PC-9 (cell line): Measurements from ENCODE around the gene IDI1. TPM values are rescaled to one million over a fixed set of nuclear protein-coding genes. Genes with fewer than 3 reads are reported as not detected.

ENCODE experiments used
- BruUV-seq: library from RNA; stranded (reverse); fragments of 400-500 nt; replicated peaks from 2 replicates; lab custom pipeline; 2021; lab: Mats Ljungman, UMichigan
- CTCF ChIA-PET: fragments of 300-600 bp; sonication (Branson Sonifier 250); formaldehyde crosslinking; loops from one replicate; lab custom pipeline; 2022; ENCODE audit warnings: antibody characterized with exemption; lab: Charles Lee
- POLR2A ChIA-PET: fragments of 300-600 bp; sonication (Branson Sonifier 250); formaldehyde crosslinking; loops from one replicate; lab custom pipeline; 2022; ENCODE audit warnings: antibody characterized with exemption; ENCODE audit not compliant: unreplicated experiment; lab: Charles Lee
- DNase-seq, 2 experiments: peaks; one replicate each; pipeline versions ENCODE4 v3.0.0 to v3.0.0-alpha.2; 2015 to 2022; ENCODE audit warnings: mixed read lengths in 1 of 2
- H2AFZ ChIP-seq: fragments of 200-600 bp; sonication (generic); 2 replicates; pipeline ENCODE4 v1.8.1; 2017; ENCODE audit warnings: antibody characterized with exemption
- H3F3A ChIP-seq: fragments of 200-600 bp; sonication (generic); 2 replicates; pipeline ENCODE4 v1.8.1; 2017; ENCODE audit warnings: antibody characterized with exemption, mild to moderate bottlenecking, low read depth; ENCODE audit not compliant: insufficient read depth
- H3K27ac ChIP-seq: fragments of 200-600 bp; sonication (generic); 2 replicates; pipeline ENCODE4 v1.6.1; 2016; ENCODE audit warnings: mixed run types
- H3K27me3 ChIP-seq: fragments of 200-600 bp; sonication (generic); 2 replicates; pipeline ENCODE4 v1.6.1; 2016; ENCODE audit warnings: low read depth, mixed run types; ENCODE audit not compliant: insufficient read depth
- H3K36me3 ChIP-seq: fragments of 200-600 bp; sonication (generic); 2 replicates; pipeline ENCODE4 v1.6.1; 2016; ENCODE audit warnings: low read depth, mixed run types
- H3K4me1 ChIP-seq: fragments of 200-600 bp; sonication (generic); replicated peaks from 2 replicates; pipeline ENCODE4 v1.6.1; 2016; ENCODE audit warnings: mixed run types; ENCODE audit not compliant: insufficient read depth
- H3K4me2 ChIP-seq: fragments of 200-600 bp; sonication (generic); 2 replicates; pipeline ENCODE4 v1.6.1; 2017; ENCODE audit warnings: mixed run types
- H3K4me3 ChIP-seq: fragments of 200-600 bp; sonication (generic); 2 replicates; pipeline ENCODE4 v1.6.1; 2016; ENCODE audit warnings: mixed run types
- H3K79me2 ChIP-seq: fragments of 200-600 bp; sonication (generic); 2 replicates; pipeline ENCODE4 v1.6.1; 2017; ENCODE audit warnings: low read depth, mixed run types
- H3K9me2 ChIP-seq: fragments of 200-600 bp; sonication (generic); 2 replicates; pipeline ENCODE4 v1.8.1; 2017; ENCODE audit warnings: mild to moderate bottlenecking; ENCODE audit not compliant: insufficient read depth
- H3K9me3 ChIP-seq: fragments of 200-600 bp; sonication (generic); 2 replicates; pipeline ENCODE4 v1.8.1; 2016; ENCODE audit warnings: low read depth; ENCODE audit not compliant: insufficient read depth
- H4K20me1 ChIP-seq: fragments of 200-600 bp; sonication (generic); 2 replicates; pipeline ENCODE4 v1.8.1; 2017; ENCODE audit not compliant: insufficient read depth
- EZH2 ChIP-seq: fragments of 200-600 bp; sonication (generic); IDR thresholded peaks from 2 replicates; pipeline ENCODE4 v1.8.0; 2017; ENCODE audit warnings: antibody characterized with exemption, low read depth
- intact Hi-C: fragments of 100-400 bp; cut with micrococcal nuclease; formaldehyde crosslinking; loops from one replicate; pipeline ENCODE4 v1.10.0; 2022; ENCODE audit not compliant: unreplicated experiment
- total RNA-seq: library from RNA; stranded (reverse); gene quantifications from 2 replicates; pipeline ENCODE4 v1.2.3, GENCODE V29; 2021
- TF ChIP-seq, protein P1 (sequence below): fragments of 200-600 bp; sonication (generic); conservative IDR thresholded peaks from 2 replicates; pipeline ENCODE4 v1.6.1; 2017; ENCODE audit warnings: mixed run types, antibody characterized with exemption, mild to moderate bottlenecking, moderate library complexity

The IDI1 gene
- total RNA-seq, 1 experiment from 2014 or later, result 57.7 TPM

DNA sequence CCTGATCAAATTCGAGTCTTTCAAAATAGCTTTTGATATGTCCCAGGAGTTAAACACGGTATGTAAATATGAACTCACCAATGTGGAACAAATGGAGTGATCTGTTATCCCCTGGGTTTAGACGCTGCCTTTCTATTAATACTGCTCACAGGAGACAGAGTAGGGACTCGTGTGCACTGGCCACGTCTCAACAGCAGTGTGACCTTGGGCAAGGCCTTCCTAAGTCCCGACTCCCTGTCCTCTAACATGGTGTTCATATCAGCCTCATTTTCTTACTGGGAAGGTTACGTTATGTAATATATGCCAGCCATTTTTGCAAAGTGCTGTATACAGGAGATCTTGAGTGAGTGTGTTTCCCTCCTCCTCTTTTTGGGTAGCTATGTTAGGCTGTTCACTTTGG, 9.1 kb upstream of the IDI1 start:
- Histone ChIP-seq H4K20me1 (peaks cover 6% of the 10 kb centered on the region; the same call in 1 of the 2 replicates), H3K79me2 (peaks cover 76% of the 10 kb centered on the region), H3K4me3 (peak overlapping the region; percentile 96; the same call in 1 of the 2 replicates), H3K27ac (no peak overlapping the region), H2AFZ (no peak overlapping the region), H3K9me3 (no peaks in the 10 kb centered on the region), H3F3A (peaks cover 11% of the 10 kb centered on the region; the same call in 1 of the 2 replicates), H3K36me3 (no peaks in the 10 kb centered on the region), H3K4me2 (peak overlapping the region; percentile 89), H3K27me3 (no peaks in the 10 kb centered on the region), H3K9me2 (no peaks in the 10 kb centered on the region), H3K4me1 (peaks cover 19% of the 10 kb centered on the region)
- TF ChIP-seq, protein P1, sequence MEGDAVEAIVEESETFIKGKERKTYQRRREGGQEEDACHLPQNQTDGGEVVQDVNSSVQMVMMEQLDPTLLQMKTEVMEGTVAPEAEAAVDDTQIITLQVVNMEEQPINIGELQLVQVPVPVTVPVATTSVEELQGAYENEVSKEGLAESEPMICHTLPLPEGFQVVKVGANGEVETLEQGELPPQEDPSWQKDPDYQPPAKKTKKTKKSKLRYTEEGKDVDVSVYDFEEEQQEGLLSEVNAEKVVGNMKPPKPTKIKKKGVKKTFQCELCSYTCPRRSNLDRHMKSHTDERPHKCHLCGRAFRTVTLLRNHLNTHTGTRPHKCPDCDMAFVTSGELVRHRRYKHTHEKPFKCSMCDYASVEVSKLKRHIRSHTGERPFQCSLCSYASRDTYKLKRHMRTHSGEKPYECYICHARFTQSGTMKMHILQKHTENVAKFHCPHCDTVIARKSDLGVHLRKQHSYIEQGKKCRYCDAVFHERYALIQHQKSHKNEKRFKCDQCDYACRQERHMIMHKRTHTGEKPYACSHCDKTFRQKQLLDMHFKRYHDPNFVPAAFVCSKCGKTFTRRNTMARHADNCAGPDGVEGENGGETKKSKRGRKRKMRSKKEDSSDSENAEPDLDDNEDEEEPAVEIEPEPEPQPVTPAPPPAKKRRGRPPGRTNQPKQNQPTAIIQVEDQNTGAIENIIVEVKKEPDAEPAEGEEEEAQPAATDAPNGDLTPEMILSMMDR, result no peak
- TF ChIP-seq EZH2, result no peak
- CTCF ChIA-PET, result no interaction called here
- TSS peak; percentile 37 for BruUV-seq
- POLR2A ChIA-PET, result no interaction called here
- intact Hi-C loops, result no loop called here
- DNase-seq, result no peak

DNA sequence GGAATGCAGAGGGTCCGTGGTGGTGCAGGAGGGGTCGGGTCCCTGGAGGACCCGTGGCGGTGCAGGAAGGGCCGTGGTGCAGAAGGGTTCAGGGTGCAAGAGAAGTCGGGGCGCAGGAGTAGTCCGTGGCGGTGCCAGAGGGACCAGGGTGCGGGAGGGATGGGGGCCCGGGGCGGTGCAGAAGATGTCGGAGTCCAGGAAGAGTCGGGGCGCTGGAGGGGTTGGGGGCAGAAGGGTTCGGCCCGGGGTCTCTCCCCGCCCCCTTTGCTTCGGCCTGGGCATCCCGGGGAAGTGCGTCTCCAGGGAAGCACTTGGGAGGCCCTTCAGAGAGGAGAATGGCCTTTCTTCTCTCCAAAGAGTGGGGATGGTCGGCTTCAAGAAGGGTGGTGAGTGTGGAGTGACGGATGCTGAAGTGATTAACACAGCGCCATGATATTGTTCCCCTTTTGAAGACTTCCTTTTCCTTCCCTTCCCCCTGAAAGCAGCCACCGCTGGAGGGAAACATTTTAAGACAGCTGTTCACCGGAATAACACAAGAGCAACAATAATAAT, 8.3 kb upstream of the IDI1 start:
- peak overlapping the region; percentile 87 for H2AFZ ChIP-seq
- peaks cover 11% of the 10 kb centered on the region; the same call in 1 of the 2 replicates for H3F3A ChIP-seq
- H3K79me2 ChIP-seq, result peaks cover 83% of the 10 kb centered on the region
- intact Hi-C loops, result no loop called here
- peaks cover 6% of the 10 kb centered on the region; the same call in 1 of the 2 replicates for H4K20me1 ChIP-seq
- H3K27me3 ChIP-seq, result no peaks in the 10 kb centered on the region
- no peaks in the 10 kb centered on the region for H3K9me2 ChIP-seq
- H3K4me2 ChIP-seq, result peak overlapping the region; percentile 89
- DNase-seq, result no peak
- H3K27ac ChIP-seq, result no peak overlapping the region
- H3K9me3 ChIP-seq, result no peaks in the 10 kb centered on the region
- no TSS peak for BruUV-seq
- POLR2A ChIA-PET, result no interaction called here
- TF ChIP-seq EZH2, result no peak
- TF ChIP-seq, protein P1, result no peak
- no peaks in the 10 kb centered on the region for H3K36me3 ChIP-seq
- H3K4me1 ChIP-seq, result peaks cover 19% of the 10 kb centered on the region
- peak overlapping the region; percentile 96 for H3K4me3 ChIP-seq
- CTCF ChIA-PET, result no interaction called here

DNA sequence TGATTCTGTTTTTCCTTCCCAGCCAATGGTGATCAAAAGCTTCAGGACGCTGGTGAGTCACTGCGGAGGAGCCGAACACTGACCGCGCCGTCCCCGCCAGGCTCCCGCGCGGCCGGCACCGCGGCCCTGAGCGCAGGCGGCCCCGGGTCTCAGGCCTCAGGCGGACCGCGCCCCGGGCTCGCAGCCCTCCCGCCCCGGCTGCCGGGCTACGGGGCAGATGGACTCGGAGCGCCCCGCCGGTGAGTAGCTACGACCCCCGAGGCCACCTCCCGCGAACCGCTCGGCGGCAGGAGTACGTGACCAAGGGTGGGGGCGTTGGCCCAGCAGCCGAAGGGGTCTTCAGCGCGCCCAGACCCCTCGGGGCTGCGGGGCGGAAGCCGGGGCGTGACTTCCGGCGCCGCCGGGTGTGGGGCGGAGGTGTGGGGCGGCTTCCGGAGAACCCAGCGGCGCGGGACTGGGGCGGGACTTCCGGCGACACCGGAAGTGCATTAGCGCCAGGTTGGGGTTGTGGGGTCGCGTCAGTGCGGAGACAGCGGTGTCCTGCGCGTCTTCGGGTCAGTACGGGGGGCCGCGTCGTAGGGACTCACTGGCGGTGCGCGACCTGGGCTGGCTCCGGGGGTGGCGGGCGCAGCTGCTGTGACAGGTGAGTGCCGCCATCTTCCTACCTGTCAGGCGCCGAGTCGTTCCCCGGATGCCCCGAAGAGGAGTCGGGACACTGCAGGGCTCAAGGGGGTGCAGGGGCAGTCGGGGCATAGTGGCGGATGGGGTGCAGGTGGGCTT, 7.6 kb upstream of the IDI1 start, which contains the start of gene WDR37:
Gene WDR37, plus strand, starts transcription at position 60 of the 780 bp plus-strand sequence. CDS start 15,771 bp downstream, outside the sequence.
- peak; percentile 72 to 80 for DNase-seq
- Histone ChIP-seq H3K79me2 (peaks cover 85% of the 10 kb centered on the region), H4K20me1 (peaks cover 6% of the 10 kb centered on the region; the same call in 1 of the 2 replicates), H3K4me3 (peak within 1 kb of the TSS; percentile 96), H3K4me2 (peak within 1 kb of the TSS; percentile 89), H3F3A (peaks cover 12% of the 10 kb centered on the region; the same call in 1 of the 2 replicates), H3K9me2 (no peaks in the 10 kb centered on the region), H3K4me1 (peaks cover 21% of the 10 kb centered on the region), H3K27me3 (no peaks in the 10 kb centered on the region), H3K27ac (peak within 1 kb of the TSS; percentile 86), H3K9me3 (no peaks in the 10 kb centered on the region), H3K36me3 (no peaks in the 10 kb centered on the region), H2AFZ (peak within 1 kb of the TSS; percentile 87)
- no TSS peak for BruUV-seq
- intact Hi-C loops, result no loop called here
- TF ChIP-seq EZH2, result no peak
- TF ChIP-seq, protein P1, result no peak
- POLR2A ChIA-PET, result no interaction called here
- CTCF ChIA-PET, result no interaction called here
